ENCODE results near the gene CT45A5. TPM values are rescaled to one million over a fixed set of nuclear protein-coding genes. Genes with fewer than 3 reads are reported as not detected.
"Not testable (repeated sequence)": the region's sequence is repeated elsewhere in the genome, so short reads cannot be mapped to it uniquely, and the experiment has no call there.

Gene CT45A5
- total and polyA plus RNA-seq, 12 donors: not detected

GRCh38 chrX:135737366-135738071, 47.8 kb downstream of the CT45A5 start:
- no peak for TF ChIP-seq CTCF (IDR thresholded peaks at IDR 0.05)
- intact Hi-C loops (cut with DNase I): no loop called here
- no peaks in the 10 kb centered on the region for H3K36me3 ChIP-seq
- H3K4me3 ChIP-seq: no peak overlapping the region
- H3K4me1 ChIP-seq: no peaks in the 10 kb centered on the region
- no peak for DNase-seq
- ATAC-seq: no peak
- no peaks in the 10 kb centered on the region for H3K27me3 ChIP-seq
- 36 to 47% methylated on average over 4 of the region's 4 CpGs for WGBS, 2 donors
- no peaks in the 10 kb centered on the region for H3K9me3 ChIP-seq
- no peak overlapping the region for H3K27ac ChIP-seq

- H3K4me1 ChIP-seq; H3K4me3 ChIP-seq; ATAC-seq; DNase-seq; H3K27ac ChIP-seq; H3K27me3 ChIP-seq; H3K36me3 ChIP-seq; H3K9me3 ChIP-seq; intact Hi-C loops (cut with DNase I): not testable (repeated sequence)
- WGBS, 2 donors: 71 to 74% methylated on average over 5 of the region's 5 CpGs
These were observed 50.6 kb downstream of the CT45A5 start for GRCh38 chrX:135734666-135735065.

Other genes starting within 250 kb of the CT45A5 start
- not detected for gene CT45A1, start 71.9 kb downstream of the CT45A5 start, total RNA-seq
- not detected for gene CT45A1, start 71.9 kb downstream of the CT45A5 start, polyA plus RNA-seq
- gene CT45A3, start 17.3 kb downstream of the CT45A5 start, total RNA-seq: not detected
- not detected for gene CT45A3, start 17.3 kb downstream of the CT45A5 start, polyA plus RNA-seq
- gene CT45A6, start 17.3 kb upstream of the CT45A5 start, total RNA-seq: not detected
- gene CT45A6, start 17.3 kb upstream of the CT45A5 start, polyA plus RNA-seq: not detected
- gene CT45A2, start 34.5 kb upstream of the CT45A5 start, total RNA-seq: not detected
- gene CT45A2, start 34.5 kb upstream of the CT45A5 start, polyA plus RNA-seq: not detected
- gene CT45A7, start 51.8 kb upstream of the CT45A5 start, total RNA-seq: not detected
- not detected for gene CT45A7, start 51.8 kb upstream of the CT45A5 start, polyA plus RNA-seq
- gene CT45A8, start 69.0 kb upstream of the CT45A5 start, total RNA-seq: not detected
- gene CT45A8, start 69.0 kb upstream of the CT45A5 start, polyA plus RNA-seq: not detected
- not detected for gene CT45A9, start 86.3 kb upstream of the CT45A5 start, total RNA-seq
- gene CT45A9, start 86.3 kb upstream of the CT45A5 start, polyA plus RNA-seq: not detected
- gene CT45A10, start 107.9 kb upstream of the CT45A5 start, total RNA-seq: not detected
- not detected for gene CT45A10, start 107.9 kb upstream of the CT45A5 start, polyA plus RNA-seq
- gene SAGE1, start 108.2 kb upstream of the CT45A5 start, total RNA-seq: not detected
- gene SAGE1, start 108.2 kb upstream of the CT45A5 start, polyA plus RNA-seq: not detected
- 10 to 100 TPM; 22.4 to 29.5 (median 26.4) TPM for gene MMGT1, start 188.5 kb upstream of the CT45A5 start, total RNA-seq
- gene MMGT1, start 188.5 kb upstream of the CT45A5 start, polyA plus RNA-seq: 10 to 100 TPM in 1 of 2 donors, 1 to 10 TPM in 1; 1.5 to 12.7 TPM
- gene SLC9A6, start 199.9 kb upstream of the CT45A5 start, total RNA-seq: 10 to 100 TPM; 12.9 to 18.5 (median 15.0) TPM
- 10 to 100 TPM; 11.7 to 12.2 TPM for gene SLC9A6, start 199.9 kb upstream of the CT45A5 start, polyA plus RNA-seq

Measured in heart right ventricle (tissue), 16 donors.